Subcutaneous adipose tissue (tissue), 4 donors: ENCODE results near the gene USP34. TPM values are rescaled to one million over a fixed set of nuclear protein-coding genes. Genes with fewer than 3 reads are reported as not detected.

ENCODE experiments used
- CTCF ChIP-seq: fragments of 450-650 bp; IDR thresholded peaks from one replicate; pipeline ENCODE4 v1.5.1; 2016; ENCODE audit warnings: low read depth, mild to moderate bottlenecking, control low read depth, antibody characterized with exemption, moderate library complexity
- total RNA-seq, 4 donors: library from RNA; depleted of rRNA; stranded (reverse); fragments of >200 nt; gene quantifications; one replicate each; pipeline ENCODE4 v1.1.0, GENCODE V29; 2016

Gene USP34, protein sequence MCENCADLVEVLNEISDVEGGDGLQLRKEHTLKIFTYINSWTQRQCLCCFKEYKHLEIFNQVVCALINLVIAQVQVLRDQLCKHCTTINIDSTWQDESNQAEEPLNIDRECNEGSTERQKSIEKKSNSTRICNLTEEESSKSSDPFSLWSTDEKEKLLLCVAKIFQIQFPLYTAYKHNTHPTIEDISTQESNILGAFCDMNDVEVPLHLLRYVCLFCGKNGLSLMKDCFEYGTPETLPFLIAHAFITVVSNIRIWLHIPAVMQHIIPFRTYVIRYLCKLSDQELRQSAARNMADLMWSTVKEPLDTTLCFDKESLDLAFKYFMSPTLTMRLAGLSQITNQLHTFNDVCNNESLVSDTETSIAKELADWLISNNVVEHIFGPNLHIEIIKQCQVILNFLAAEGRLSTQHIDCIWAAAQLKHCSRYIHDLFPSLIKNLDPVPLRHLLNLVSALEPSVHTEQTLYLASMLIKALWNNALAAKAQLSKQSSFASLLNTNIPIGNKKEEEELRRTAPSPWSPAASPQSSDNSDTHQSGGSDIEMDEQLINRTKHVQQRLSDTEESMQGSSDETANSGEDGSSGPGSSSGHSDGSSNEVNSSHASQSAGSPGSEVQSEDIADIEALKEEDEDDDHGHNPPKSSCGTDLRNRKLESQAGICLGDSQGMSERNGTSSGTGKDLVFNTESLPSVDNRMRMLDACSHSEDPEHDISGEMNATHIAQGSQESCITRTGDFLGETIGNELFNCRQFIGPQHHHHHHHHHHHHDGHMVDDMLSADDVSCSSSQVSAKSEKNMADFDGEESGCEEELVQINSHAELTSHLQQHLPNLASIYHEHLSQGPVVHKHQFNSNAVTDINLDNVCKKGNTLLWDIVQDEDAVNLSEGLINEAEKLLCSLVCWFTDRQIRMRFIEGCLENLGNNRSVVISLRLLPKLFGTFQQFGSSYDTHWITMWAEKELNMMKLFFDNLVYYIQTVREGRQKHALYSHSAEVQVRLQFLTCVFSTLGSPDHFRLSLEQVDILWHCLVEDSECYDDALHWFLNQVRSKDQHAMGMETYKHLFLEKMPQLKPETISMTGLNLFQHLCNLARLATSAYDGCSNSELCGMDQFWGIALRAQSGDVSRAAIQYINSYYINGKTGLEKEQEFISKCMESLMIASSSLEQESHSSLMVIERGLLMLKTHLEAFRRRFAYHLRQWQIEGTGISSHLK (N-terminal part only)
- total RNA-seq: 100 to 1,000 TPM; 137 to 225 (median 148) TPM

DNA sequence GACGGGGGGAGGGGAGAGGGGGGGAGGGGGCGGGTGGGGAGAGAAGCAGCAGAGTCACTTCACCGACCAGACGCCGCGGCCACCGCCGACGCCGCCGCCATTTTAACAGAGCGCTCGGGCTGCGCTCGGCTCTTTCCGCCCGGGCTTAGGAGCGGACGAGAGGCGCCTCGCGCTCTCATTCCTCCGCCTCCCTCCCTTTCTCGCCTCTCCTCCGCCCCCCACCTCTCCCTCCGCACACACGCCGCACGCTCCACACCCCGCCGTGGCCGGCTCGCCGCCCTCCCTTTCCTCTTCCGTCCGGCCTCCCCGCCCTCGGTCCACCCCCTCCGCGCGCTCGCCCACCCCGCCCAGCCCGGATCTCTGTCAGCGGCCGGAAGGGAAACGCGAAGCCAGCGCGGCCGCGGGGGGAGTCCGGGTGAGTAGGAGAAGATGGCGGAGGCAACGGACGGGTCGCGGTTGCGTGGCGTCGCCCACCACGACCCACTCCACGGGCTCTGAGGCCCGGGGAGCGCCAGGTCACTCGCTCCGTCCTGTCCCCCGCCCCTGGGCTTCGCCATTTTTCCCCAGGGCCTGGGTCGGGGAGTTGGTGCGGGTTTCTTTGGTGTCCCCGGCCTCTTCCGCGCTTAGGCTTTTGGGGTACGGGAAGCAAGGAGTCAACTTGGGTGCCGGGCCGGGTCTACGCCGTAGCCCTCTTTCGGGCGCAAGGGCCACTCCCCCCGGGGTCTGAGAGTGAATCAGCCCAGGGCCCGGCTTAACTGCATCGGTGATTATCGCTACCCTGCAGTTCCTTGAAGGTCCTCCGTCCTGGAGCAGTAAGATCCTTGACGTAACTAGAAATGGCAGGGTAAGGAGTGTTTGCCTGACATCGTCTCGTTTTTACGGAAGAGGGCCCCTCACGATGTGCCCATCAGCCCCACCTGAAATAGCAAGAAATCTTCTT is at the start of gene USP34:
USP34 (minus strand) TSS at position 123 of the 940 bp plus-strand sequence. CDS start 395 bp downstream, outside the sequence.
- TF ChIP-seq CTCF: no peak

DNA sequence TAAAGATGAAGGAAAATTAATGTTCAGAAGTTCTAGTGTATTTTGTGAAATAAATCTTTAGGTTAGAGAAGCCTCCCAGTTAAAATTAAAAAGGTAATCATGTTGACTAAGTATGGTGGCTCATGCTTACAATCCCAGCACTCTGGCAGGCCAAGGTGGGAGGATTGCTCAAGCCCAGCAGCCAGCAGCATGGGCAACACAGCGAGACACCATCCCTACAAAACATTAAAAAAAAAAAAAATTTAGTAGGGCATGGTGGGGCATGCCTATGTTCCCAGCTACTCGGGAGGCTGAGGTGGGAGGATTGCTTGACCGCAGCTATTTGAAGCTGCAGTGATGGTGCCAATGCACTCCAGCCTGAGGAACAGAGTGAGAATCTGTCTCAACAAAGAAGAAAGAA is 49.4 kb upstream of the USP34 start:
- TF ChIP-seq CTCF: no peak

- no peak for TF ChIP-seq CTCF
Observed at GRCh38 chr2:61512768-61513398, 42.0 kb upstream of the USP34 start.

DNA sequence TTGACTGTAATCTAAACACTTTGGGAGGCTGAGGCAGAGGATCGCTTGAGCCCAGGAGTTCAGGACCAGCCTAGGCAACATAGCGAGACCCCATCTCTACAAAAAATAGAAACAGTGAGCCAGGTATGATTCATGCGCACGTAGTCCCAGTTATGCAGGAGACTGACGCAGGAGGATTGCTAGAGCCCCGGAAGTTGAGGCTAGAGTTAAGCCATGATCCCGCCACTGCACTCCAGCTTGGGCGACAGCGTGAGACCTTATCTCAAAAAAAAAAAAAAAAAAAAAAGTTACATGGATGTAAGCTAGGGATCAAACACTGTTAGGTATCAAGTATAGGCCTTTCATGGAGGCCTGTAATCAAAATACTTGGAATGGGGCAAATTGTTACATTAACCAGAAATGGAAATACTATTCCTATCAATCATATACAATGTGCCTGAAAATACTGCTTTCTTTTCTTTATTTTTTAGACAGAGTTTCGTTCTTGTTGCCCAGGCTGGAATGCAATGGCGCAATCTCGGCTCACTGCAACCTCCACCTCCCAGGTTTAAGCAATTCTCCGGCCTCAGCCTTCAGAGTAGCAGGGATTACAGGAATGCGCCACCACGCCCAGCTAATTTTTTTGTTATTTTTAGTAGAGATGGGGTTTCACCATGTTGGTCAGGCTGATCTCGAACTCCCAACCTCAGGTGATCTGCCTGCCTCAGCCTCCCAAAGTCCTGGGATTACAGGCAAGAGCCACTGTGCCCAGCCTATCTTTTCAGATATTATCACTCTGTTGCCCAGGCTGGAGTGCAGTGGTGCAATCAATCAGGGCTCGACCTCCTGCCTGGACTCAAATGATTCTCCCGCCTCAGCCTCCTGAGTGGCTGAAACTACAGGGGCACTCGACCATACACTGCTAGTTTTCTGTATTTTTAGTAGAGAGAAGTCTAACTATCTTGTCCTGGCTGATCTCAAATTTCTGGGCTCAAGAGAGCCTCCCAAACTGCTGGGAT is 40.1 kb upstream of the USP34 start:
- TF ChIP-seq CTCF: no peak

DNA sequence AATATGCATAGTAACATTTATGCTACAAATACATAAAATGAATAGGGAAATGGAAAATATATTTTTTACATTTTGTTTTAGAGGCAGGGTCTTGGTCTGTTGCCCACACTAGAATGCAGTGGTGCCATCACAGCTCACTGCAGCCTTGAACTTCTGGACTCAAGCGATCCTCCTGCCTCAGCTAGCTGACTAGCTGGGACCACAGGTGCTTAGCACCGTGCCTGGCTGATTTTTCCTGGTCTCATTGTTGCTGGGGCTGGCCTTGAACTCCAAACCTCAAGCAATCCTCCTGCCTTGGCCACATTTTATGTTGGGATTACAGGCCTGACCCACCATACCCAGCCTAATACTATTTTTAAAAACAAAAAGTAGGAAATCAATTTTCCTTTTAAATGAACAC is 34.1 kb upstream of the USP34 start:
- no peak for TF ChIP-seq CTCF
